H1 (cell line): ENCODE results near the gene SRSF1. TPM values are rescaled to one million over a fixed set of nuclear protein-coding genes. Genes with fewer than 3 reads are reported as not detected.

Experiments
- CTCF ChIA-PET: fragments of 300-600 bp; sonication (Branson Sonifier 250); formaldehyde crosslinking; loops from one replicate; lab custom pipeline; 2021; ENCODE audit not compliant: partially characterized antibody; lab: Charles Lee
- POLR2A ChIA-PET: fragments of 300-600 bp; sonication (Branson Sonifier 250); formaldehyde crosslinking; loops from one replicate; lab custom pipeline; 2021; ENCODE audit warnings: inconsistent platforms; ENCODE audit not compliant: partially characterized antibody; lab: Charles Lee
- DNase-seq, 2 experiments: peaks; one replicate each; pipeline versions ENCODE4 v3.0.0 to v3.0.0-alpha.2; 2010 to 2022; ENCODE audit warnings: low spot score in 2 of 2, low read depth in 1 of 2, mixed read lengths in 1 of 2
- FAIRE-seq: peaks from 2 replicates; lab custom pipeline; 2011; peaks lifted over from hg19 to GRCh38; lab: Jason Lieb, UNC
- H2AFZ ChIP-seq: 2 replicates; pipeline ENCODE4 v1.8.1; 2012; ENCODE audit warnings: low read length, inconsistent platforms
- H2AK5ac ChIP-seq: 2 replicates; pipeline ENCODE4 v1.6.1; 2013; ENCODE audit warnings: low read depth, low read length
- H2BK120ac ChIP-seq: replicated peaks from 2 replicates; pipeline ENCODE3; 2013; ENCODE audit warnings: low read depth, low read length, inconsistent platforms
- H2BK12ac ChIP-seq: 2 replicates; pipeline ENCODE4 v1.6.1; 2013; ENCODE audit warnings: low read depth, low read length
- H2BK15ac ChIP-seq: 2 replicates; pipeline ENCODE4 v1.6.1; 2013; ENCODE audit warnings: low read length
- H2BK20ac ChIP-seq: 2 replicates; pipeline ENCODE4 v1.6.1; 2013; ENCODE audit warnings: low read length
- H2BK5ac ChIP-seq: 2 replicates; pipeline ENCODE4 v1.6.1; 2013; ENCODE audit warnings: low read depth, low read length
- H3K14ac ChIP-seq: 2 replicates; pipeline ENCODE4 v1.6.1; 2013; ENCODE audit warnings: inconsistent platforms; ENCODE audit not compliant: insufficient read length
- H3K18ac ChIP-seq: 2 replicates; pipeline ENCODE4 v1.6.1; 2013; ENCODE audit warnings: low read length; ENCODE audit errors: extremely low read depth
- H3K23ac ChIP-seq: 2 replicates; pipeline ENCODE4 v1.6.1; 2013; ENCODE audit warnings: inconsistent platforms; ENCODE audit not compliant: insufficient read length
- H3K23me2 ChIP-seq: 2 replicates; pipeline ENCODE4 v1.6.1; 2013; ENCODE audit warnings: low read depth, low read length
- H3K27ac ChIP-seq: 2 replicates; pipeline ENCODE4 v1.6.1; 2011; ENCODE audit warnings: low read depth, low read length, inconsistent platforms
- H3K27me3 ChIP-seq, 4 experiments: replicated peaks in 1 of 4; 1 replicate in 1 of 4; 2 replicates in 3 of 4; pipeline versions ENCODE4 v1.6.1 to v1.8.1; 2011 to 2013; ENCODE audit warnings: low read length in 3 of 4, mild to moderate bottlenecking in 3 of 4, inconsistent platforms in 2 of 4, mixed read lengths in 2 of 4, moderate library complexity in 1 of 4; ENCODE audit not compliant: control insufficient read depth in 3 of 4, insufficient read depth in 3 of 4; ENCODE audit errors: extremely low read depth in 1 of 4
- H3K36me3 ChIP-seq, 4 experiments: 2 replicates each; pipeline versions ENCODE4 v1.6.1 to v1.8.1; 2011 to 2013; ENCODE audit warnings: mild to moderate bottlenecking in 4 of 4, low read length in 3 of 4, moderate library complexity in 2 of 4, control low read depth in 1 of 4, inconsistent platforms in 1 of 4; ENCODE audit not compliant: insufficient read depth in 4 of 4, control insufficient read depth in 2 of 4
- H3K4ac ChIP-seq: replicated peaks from 2 replicates; pipeline ENCODE3; 2013; ENCODE audit warnings: low read length, low read depth, mixed read lengths, inconsistent platforms; ENCODE audit not compliant: insufficient read length
- H3K4me1 ChIP-seq, 4 experiments: replicated peaks in 1 of 4; 1 replicate in 1 of 4; 2 replicates in 3 of 4; pipeline versions ENCODE4 v1.6.1 to v1.8.1; 2011 to 2013; ENCODE audit warnings: low read length in 3 of 4, inconsistent platforms in 2 of 4, mixed read lengths in 1 of 4; ENCODE audit not compliant: insufficient read depth in 4 of 4, control insufficient read depth in 3 of 4
- H3K4me2 ChIP-seq, 2 experiments: 2 replicates each; pipeline versions ENCODE4 v1.6.1 to v1.8.1; 2011 to 2013; ENCODE audit warnings: low read depth in 2 of 2, low read length in 2 of 2, control low read depth in 1 of 2, inconsistent platforms in 1 of 2, mild to moderate bottlenecking in 1 of 2; ENCODE audit not compliant: insufficient read depth in 1 of 2
- H3K4me3 ChIP-seq, 4 experiments: fragments of 200-600, 300-600 bp in 1 of 4; sonication (generic), shearing (Covaris generic), sonication (Bioruptor Twin) in 1 of 4; 2 replicates each; pipeline versions ENCODE4 v1.5.1 to v1.8.1; 2011 to 2016; ENCODE audit warnings: low read length in 4 of 4, low read depth in 3 of 4, control low read depth in 2 of 4, inconsistent platforms in 2 of 4, mild to moderate bottlenecking in 2 of 4, mixed read lengths in 1 of 4, moderate library complexity in 1 of 4; ENCODE audit not compliant: insufficient read depth in 2 of 4; ENCODE audit errors: extremely low read depth in 1 of 4
- H3K56ac ChIP-seq: replicated peaks from 2 replicates; pipeline ENCODE3; 2013; ENCODE audit warnings: low read depth, mild to moderate bottlenecking, mixed read lengths, low read length, inconsistent platforms; ENCODE audit not compliant: insufficient read length
- H3K79me1 ChIP-seq: 2 replicates; pipeline ENCODE4 v1.6.1; 2013; ENCODE audit warnings: low read depth, low read length, control low read depth
- H3K79me2 ChIP-seq, 2 experiments: 2 replicates each; pipeline versions ENCODE4 v1.6.1 to v1.8.1; 2012 to 2013; ENCODE audit warnings: low read length in 2 of 2, mild to moderate bottlenecking in 2 of 2, inconsistent platforms in 1 of 2; ENCODE audit not compliant: insufficient read depth in 2 of 2, control insufficient read depth in 1 of 2
- H3K9ac ChIP-seq, 4 experiments: replicated peaks in 1 of 4; 1 replicate in 1 of 4; 2 replicates in 3 of 4; pipeline versions ENCODE4 v1.6.1 to v1.8.1; 2011 to 2013; ENCODE audit warnings: low read depth in 3 of 4, low read length in 3 of 4, control low read depth in 2 of 4, mild to moderate bottlenecking in 2 of 4, moderate library complexity in 2 of 4, inconsistent platforms in 1 of 4; ENCODE audit errors: extremely low read depth in 1 of 4
- H3K9me3 ChIP-seq, 2 experiments: 2 replicates each; pipeline versions ENCODE4 v1.6.1 to v1.8.1; 2012 to 2013; ENCODE audit warnings: mild to moderate bottlenecking in 2 of 2, moderate library complexity in 2 of 2, control low read depth in 1 of 2, inconsistent platforms in 1 of 2, low read depth in 1 of 2, low read length in 1 of 2, mixed read lengths in 1 of 2; ENCODE audit not compliant: insufficient read depth in 2 of 2
- H4K20me1 ChIP-seq, 2 experiments: replicated peaks in 1 of 2; 2 replicates each; pipeline versions ENCODE3 to v1.8.1; 2011 to 2013; ENCODE audit warnings: inconsistent platforms in 2 of 2, low read length in 2 of 2, mild to moderate bottlenecking in 1 of 2; ENCODE audit not compliant: insufficient read depth in 2 of 2, control insufficient read depth in 1 of 2
- H4K5ac ChIP-seq: 2 replicates; pipeline ENCODE4 v1.6.1; 2013; ENCODE audit warnings: low read length, low read depth, mixed read lengths, inconsistent platforms; ENCODE audit not compliant: insufficient read length
- H4K8ac ChIP-seq: 2 replicates; pipeline ENCODE4 v1.8.0; 2013; ENCODE audit warnings: mild to moderate bottlenecking, moderate library complexity, low read length, inconsistent platforms; ENCODE audit not compliant: insufficient read depth; ENCODE audit errors: extremely low read depth
- H4K91ac ChIP-seq: replicated peaks from 2 replicates; pipeline ENCODE3; 2013; ENCODE audit warnings: low read length, mixed read lengths, inconsistent platforms; ENCODE audit not compliant: insufficient read length
- JUN ChIP-seq: IDR thresholded peaks from 2 replicates; pipeline ENCODE4 v1.6.1; 2011; ENCODE audit warnings: low read depth, mild to moderate bottlenecking, improper control_type of control experiment, low read length
- NRF1 ChIP-seq: IDR thresholded peaks from 2 replicates; pipeline ENCODE4 v1.6.1; 2011; ENCODE audit warnings: mild to moderate bottlenecking, low read depth, low read length, improper control_type of control experiment
- WGBS, 2 experiments: shearing (Covaris generic) in 1 of 2; methylation state at CpG; one replicate each; pipeline versions ENCODE4 v1.1.6 to v1.1.7; 2013 to 2015; ENCODE audit warnings: low lambda C conversion rate in 2 of 2, mixed read lengths in 2 of 2, inconsistent platforms in 1 of 2, low coverage in 1 of 2, missing lambda C conversion rate in 1 of 2; ENCODE audit not compliant: insufficient replicate concordance in 2 of 2, insufficient coverage in 1 of 2, insufficient read length in 1 of 2; ENCODE audit errors: extremely low coverage in 1 of 2, missing lambda C conversion rate in 1 of 2; 5-methylcytosine and 5-hydroxymethylcytosine counted together
- polyA plus RNA-seq, 7 experiments: library from polyadenylated mRNA; depleted of rRNA in 3 of 7; stranded (reverse) in 5 of 7; unstranded in 2 of 7; fragments of >200 nt in 5 of 7; fragments of 200-250 nt in 2 of 7; gene quantifications; 1 replicate in 5 of 7; 2 replicates in 1 of 7; 4 replicates in 1 of 7; pipeline versions ENCODE4 v1.2.1 to v1.2.3, GENCODE V29; 2011 to 2013; ENCODE audit warnings: missing spikeins in 2 of 7, mixed read lengths in 2 of 7
- total RNA-seq: library from RNA; stranded (reverse); fragmentation: NEBNext Ultra II Directional; extraction: Animal tissue kit (Norgen Biotek cat#: 25700); gene quantifications from 2 replicates; pipeline ENCODE4 v1.2.1, GENCODE V29; 2021

SRSF1 gene
- total and polyA plus RNA-seq, 2 of the 8 experiments (the other 6 are each of a cell fraction or from before 2014, with no cell fraction given), result 149 to 429 TPM

DNA sequence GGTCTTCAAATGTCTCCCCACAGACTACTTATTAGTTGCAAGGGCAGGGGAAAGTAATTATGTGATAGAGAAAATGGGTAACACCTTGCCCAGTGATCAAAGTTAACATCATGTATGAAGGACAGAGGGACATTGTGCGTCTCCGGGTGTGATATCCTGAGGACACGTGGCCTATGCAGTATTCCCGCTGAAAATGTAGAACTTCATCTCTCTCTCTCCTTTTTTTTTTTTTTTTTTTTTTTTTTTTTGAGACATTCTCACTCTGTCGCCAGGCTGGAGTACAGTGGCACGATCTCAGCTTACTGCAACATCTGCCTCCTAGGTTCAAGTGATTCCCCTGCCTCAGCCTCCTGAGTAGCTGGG, 43.9 kb downstream of the SRSF1 start:
- Histone ChIP-seq H3K18ac (no peak overlapping the region), H3K14ac (no peak overlapping the region), H2AFZ (no peak overlapping the region), H3K27ac (no peak overlapping the region), H2BK15ac (no peak overlapping the region), H3K56ac (no peak overlapping the region), H2BK120ac (no peak overlapping the region), H3K79me2 (no peaks in the 10 kb centered on the region), H3K23ac (no peak overlapping the region), H4K20me1 (no peaks in the 10 kb centered on the region), H3K79me1 (no peaks in the 10 kb centered on the region), H4K5ac (no peak overlapping the region), H3K4me3 (no peak overlapping the region), H4K8ac (no peak overlapping the region), H2BK12ac (no peak overlapping the region), H3K9me3 (no peaks in the 10 kb centered on the region), H3K36me3 (no peaks in the 10 kb centered on the region), H3K4ac (no peak overlapping the region), H3K9ac (no peak overlapping the region), H4K91ac (no peak overlapping the region), H2BK20ac (no peak overlapping the region), H3K4me2 (no peak overlapping the region), H3K23me2 (no peaks in the 10 kb centered on the region), H2BK5ac (no peak overlapping the region), H2AK5ac (no peak overlapping the region), H3K27me3 (no peaks in the 10 kb centered on the region), H3K4me1 (peaks cover 0 to 4% (median 0%) of the 10 kb centered on the region in 4 experiments; a peak in 3 of 7 replicates)
- FAIRE-seq (no peak), DNase-seq (no peak)
- ChIA-PET POLR2A (interaction anchor here (0.6 kb wide), 1 partner anchor 252 kb away, joined by 4 read pairs; no protein-coding TSS in a partner anchor), CTCF (interaction anchor here (3.7 to 11.1 kb wide), 2 partner anchors 93 to 107 kb away, joined by 19 to 96 read pairs; no protein-coding TSS in a partner anchor)
- WGBS, 2 experiments, result 93% methylated on average over 5 of the region's 6 CpGs; no CpG with 5 or more reads in 1 of the 2 experiments
- TF ChIP-seq JUN (no peak), NRF1 (no peak)
